NCI-H128 (cell line): ENCODE data around the gene PPP1R14B.

ENCODE experiments used
- DNase-seq: peaks from one replicate; lab custom pipeline; 2025; ENCODE audit not compliant: unreplicated experiment; lab: John Stamatoyannopoulos, UW

Gene PPP1R14B

DNA sequence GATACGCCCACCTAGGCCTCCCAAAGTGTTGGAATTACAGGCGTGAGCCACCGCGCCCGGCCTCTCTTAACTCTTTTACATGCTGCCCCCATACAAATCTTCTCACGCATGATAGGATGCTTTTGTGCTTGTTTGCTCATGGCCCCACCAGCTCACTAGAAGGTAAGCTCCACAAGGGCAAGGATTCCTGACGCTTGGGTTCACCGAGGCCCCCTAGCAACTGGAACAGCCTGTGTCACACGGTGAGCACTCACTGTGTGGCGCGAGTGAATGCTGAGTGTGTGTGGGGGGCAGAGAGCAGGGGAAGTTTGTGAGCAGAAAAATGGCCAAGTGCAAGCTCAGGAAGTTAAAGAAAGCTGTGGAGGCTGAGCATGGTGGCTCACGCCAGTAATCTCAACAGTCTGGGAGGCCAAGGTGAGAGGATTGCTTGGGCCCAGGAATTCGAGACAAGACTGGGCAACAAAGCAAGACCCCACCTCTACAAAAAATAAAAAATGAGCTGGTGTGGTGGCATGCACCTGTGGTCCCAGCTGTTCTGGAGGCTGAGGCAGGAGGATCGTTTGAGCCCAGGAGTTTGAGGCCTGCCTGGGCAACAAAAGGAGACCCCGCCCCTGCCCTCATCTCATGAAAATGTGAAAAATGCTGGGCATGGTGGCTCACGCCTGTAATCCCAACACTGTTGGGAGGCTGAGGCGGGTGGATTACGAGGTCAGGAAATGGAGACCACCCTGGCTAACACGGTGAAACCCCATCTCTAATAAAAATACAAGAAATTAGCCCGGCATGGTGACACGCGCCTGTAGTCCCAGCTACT, 35.4 kb upstream of the PPP1R14B start:
- DNase-seq: no peak

DNA sequence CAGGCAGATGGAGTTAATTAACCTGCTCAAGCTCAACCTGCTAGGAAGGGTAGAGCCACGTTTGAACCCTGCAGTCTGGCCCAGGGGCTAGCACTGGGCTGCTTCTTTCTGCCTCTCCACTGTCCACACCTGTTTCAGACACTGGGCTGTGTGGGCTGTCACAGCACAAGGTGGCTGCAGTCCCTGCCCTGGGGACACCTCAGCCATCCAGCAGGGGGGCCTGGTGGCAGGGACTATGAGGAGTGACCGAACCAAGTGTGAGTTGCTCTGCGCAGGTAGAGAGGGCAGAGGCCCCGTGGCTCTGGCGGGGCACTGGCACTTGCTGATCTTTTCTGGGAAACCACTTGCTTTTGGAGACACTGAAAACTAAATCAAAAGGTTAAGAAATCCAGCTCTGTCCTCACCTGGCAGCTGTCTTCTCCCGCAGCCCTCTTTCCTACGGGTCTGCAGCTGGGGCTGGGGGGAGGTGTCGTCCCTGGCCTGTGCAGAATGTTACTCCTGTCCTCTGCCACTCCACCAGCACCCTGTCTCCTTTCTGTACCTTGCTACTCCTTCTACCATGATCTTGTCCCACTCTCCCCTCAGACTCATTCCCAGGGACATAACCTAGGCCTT, 31.9 kb upstream of the PPP1R14B start:
- no peak for DNase-seq

DNA sequence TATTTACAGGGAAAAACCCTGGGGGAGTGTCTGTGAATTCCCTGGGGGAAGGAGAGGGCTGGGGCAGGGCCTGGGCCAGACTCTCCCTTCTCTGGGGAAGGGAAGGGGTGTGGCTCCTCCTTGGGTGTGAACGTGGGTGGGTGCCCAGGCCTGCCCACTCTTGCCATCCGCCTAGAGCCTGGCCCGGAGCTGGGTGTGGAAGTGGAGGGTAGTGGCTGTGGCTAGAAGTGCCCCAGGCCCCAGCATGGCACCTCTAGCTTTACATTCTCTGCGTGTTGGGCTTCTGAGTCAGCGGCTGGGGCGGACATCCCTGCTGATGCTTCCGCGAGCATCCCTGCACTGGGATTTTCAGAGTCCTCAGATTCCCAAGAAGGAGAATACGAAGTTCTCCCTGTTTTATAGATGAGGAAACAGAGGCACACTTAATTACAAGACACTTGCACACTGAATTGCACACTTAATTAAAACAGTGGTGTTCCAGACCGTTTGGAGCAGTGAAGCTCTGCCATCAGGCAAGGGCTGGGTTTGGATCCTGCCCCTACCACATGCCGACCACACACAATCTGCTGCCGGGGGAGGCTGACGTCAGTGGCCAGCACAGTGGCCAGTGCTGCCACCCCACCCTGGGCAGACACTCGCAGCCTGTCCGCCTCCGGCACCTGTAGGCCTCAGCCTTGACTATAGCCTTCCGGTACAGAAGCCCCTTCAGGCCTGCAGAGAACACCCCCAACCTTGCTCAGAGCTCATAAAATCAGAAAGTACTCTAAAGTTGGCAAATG, 30.1 kb upstream of the PPP1R14B start:
- no peak for DNase-seq

DNA sequence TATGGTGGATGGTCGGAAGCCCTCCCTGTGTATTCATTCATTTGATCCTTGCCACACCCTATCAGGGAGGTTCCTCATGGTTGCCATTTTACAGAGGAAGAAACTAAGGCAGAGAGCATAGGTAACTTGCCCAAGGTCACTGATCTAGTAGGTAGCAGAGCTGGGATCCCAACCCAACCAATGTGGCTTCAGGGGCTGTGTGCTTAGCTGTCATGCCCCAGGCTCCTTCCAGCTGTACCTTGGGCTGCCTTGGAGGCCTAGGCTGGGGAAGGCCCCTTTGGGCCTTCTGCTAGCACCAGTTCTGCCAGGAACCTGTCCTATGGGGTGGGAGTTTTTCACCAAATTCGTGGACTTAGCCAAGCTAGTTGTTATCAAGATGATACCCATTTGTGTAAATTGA, 29.1 kb upstream of the PPP1R14B start:
- DNase-seq: no peak

DNA sequence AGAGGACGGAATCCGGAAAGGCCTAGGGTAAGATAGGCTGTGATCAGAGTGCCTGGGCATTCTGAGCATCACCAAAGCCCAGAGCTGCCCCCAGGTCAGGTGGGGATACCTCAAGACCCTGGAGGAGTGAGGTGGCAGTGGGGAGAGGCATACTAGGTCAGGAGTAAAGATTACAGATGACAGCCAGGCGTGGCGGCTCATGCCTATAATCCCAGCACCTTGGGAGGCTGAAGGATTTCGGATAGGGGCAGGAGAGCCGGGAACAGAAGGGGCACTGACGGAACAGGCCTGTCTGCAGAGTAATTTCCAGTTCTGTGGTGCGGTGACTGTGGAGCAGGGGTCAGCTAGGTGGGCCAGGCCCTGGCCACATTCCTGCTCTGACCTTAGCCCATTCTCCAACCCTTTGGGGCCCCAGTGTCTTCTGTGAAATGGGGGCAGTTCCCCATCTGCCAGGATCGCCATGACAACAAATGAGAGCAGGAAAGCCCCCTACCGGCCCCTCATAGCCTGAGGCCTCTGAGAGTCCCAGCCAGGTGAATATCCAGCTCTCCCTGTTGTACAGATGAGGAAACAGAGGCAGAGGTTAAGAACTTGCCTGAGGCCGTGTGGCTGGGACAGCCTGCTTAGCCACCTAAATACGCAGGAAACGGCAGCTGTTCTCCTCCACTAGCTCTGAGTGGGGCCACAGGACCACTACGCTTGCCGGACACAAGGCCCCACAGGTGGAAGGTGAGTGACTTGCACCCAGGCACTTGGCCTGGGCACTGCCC, 28.5 kb upstream of the PPP1R14B start:
- DNase-seq: no peak

DNA sequence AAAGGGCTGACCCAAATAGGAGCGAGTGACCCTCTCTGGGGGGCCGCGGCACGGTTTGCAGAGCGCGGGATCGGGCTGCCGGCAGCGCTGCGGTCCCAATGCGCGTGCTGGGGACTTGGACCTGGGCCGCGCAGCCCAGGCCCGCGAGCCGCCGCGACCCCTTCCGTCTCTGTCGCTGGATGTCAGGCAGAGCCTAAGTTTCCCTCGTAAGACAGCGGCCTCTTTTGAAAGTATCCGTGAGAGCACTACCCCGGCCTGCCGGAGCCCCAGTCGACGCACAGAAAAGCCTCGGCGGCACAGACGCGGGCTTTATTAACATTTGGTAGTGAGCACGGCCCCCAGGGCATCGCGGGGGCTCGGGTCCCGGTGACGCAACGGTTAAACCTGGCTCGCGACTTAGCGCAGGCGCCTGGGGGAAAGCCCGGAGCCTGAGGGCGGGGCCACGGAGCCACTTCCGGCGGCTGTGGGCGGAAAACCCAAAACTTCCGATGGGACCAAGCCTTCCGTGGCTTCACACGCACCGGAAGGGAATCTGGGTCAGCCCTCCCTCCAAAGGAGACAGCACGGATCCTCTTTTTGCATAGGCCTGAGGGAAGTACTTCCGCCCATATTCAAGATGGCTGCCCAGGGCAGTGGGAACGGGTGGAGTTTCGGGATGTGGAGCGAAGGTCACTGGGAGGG, 22.9 kb upstream of the PPP1R14B start:
- peak; percentile 98 for DNase-seq

DNA sequence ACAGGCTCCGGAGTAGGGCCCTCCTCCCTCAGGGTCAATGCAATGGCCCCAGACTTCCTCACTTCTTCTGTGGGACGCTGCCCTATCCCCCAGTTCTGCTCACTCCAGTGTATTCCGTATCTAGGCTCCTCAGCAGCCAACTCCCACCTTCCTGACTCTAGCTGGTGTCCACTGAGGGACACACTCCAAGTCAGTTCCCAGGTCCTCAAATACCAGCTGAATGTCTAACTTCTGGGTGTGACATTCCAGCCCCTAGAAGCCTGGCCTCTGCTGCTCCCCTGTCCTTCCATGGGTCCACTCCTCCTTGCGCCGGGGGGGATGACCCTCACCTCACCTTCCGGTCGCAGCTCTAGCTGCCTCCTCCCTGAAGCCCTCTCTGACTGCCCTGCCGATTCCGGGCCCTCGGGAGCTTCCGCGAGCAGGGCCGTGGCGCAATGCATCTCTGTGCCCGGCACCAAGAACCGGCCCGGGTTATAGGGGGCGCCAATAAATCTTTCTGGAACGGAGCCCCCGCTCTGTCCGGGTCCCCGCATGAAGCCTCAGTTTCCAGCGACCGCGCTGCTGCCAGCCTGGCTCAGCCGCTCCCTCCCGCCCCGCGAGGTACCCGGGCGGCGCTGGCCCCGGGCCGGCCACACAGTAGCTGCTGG, 22.3 kb upstream of the PPP1R14B start:
- DNase-seq: no peak

DNA sequence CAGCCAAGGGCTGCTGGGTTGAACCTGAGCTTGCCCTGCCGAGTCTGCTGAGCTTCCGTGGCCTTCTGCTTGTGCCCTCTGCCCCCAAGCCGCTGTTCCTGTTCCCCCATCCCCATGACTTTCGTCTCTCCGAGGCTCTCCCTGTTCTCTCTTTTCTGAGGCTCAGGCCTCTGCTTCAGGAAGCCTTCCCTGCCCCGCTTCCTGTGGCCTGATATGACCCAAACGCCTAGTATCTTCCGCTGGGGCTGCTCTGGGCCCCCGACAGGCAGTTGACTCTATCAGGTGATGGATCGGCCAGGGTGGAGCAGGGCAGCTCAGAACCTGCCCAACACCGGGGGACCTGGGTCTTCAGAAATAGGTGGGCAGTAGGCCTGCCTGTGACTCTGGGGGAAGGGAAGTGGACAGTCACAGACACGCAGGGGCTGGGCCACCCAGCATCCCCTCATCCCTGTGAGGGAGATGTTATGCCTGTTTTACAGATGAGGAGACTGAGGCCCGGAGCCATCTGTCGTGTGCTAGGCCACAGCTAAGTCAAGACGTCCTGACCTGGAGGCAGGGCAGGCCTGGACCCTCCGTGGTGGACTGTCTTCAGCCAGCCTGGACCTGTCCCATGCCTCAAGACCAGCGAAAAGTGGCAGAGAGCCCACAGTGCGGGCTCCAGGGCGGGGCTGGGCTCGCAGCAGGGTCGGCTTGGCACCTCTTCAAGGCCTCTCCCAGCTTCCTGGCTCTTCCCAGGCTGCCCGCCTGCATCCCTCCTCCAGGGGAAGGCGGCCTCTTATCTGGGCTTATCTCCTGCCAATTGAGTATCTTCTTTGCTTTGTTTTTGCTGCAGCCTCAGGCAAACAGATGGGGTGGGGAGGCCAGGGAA, 21.5 kb upstream of the PPP1R14B start:
- no peak for DNase-seq

DNA sequence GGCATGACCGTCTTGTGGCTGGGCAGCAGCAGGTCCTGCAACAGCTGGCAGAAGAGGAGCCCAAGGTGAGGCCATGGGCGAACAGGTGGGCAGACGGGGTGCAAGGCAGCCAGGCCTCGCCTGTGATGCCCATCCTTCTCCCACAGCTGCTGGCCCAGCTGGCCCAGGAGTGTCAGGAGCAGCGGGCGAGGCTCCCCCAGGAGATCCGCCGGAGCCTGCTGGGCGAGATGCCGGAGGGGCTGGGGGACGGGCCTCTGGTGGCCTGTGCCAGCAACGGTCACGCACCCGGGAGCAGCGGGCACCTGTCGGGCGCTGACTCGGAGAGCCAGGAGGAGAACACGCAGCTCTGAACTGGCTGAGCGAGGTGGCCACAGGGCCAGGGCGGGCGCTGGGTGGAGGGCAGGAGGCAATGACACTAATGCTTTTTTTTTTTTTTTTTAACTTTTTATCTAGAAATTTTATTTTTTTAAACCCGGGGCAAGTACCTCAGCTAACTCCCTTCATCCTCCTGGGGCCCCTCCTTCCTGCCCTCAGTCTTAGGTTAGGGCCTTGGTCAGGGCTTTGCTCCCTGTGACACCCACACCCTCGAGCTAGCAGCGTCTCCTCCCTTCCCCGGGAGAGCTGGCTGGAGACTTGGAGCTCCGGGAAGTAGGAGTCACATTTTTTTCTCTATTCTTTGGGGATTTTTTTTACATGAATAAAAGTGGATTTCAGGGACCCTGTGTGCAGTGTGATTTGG, 20.6 kb upstream of the PPP1R14B start:
- DNase-seq: no peak

DNA sequence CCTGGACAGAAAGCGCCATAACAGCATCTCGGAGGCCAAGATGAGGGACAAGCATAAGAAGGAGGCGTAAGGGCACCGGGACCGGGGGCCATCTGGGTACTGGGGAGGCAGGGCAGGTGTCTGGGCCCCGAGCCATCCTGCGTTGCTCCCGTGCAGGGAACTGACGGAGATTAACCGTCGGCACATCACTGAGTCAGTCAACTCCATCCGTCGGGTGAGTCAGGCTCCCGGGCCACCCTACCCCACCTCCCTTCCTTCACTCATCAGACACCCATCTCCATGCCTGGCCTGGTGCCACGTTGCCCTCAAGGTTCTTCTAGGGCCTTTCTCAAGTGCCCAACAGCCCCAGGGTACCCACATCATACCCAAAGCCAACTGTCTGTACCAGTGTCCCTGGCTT, 19.6 kb upstream of the PPP1R14B start:
- no peak for DNase-seq

DNA sequence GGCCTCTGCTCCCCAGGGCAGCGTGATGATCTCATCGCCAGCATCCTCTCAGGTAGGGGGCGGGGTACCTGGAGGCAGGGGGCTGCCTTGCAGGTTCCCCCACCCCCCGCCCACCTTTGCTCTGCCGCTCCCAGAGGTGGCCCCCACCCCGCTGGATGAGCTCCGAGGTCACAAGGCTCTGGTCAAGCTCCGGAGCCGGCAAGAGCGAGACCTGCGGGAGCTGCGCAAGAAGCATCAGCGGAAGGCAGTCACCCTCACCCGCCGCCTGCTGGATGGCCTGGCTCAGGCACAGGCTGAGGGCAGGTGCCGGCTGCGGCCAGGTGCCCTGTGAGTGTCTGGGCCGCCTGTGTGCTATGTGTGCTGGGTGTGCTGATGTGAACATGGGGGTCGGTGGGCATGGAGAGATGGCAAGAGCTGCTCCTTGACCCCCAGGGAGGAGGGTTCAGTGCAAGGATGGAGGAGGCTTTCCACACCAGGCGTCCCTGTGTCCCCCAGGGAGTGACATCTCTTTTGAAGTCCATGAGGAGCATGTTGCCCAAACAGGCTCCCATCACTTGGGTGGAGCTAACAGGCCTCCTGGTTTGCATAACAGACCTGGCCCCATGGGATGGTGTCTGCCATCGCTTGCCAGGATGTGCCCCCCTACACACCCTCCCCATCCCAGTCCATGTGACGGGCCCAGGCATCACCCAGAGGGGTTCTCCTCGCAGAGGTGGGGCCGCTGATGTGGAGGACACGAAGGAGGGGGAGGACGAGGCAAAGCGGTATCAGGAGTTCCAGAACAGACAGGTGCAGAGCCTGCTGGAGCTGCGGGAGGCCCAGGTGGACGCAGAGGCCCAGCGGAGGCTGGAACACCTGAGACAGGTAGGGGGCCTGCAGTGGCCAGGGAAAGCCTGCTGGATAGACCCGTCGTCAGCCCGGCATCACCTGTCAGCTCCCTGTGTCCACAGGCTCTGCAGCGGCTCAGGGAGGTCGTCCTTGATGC, 18.7 kb upstream of the PPP1R14B start:
- DNase-seq: no peak

DNA sequence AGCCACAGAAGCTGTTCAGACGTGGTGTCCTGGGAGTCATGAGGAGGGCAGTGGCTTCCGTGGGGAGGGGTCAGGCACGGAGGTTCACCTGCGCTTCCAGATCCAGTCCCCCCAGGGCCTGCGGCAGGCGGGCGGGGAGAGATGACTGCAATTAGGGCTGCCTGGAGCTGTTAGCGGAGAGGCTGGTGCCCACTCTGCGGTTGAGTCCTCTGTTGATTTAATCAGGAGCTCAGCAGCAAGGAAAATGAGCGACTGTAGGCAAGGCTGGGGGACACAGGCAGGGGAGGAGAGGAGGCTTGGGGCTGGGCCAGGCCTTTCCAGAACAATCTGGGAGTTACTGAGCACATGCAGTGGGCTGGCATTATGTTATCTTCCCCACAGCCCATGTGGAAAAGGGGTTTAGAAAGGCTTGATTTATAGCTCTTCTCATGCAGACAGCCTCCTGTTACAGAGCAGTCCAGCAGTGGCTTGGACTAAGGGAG, 17.7 kb upstream of the PPP1R14B start:
- no peak for DNase-seq

DNA sequence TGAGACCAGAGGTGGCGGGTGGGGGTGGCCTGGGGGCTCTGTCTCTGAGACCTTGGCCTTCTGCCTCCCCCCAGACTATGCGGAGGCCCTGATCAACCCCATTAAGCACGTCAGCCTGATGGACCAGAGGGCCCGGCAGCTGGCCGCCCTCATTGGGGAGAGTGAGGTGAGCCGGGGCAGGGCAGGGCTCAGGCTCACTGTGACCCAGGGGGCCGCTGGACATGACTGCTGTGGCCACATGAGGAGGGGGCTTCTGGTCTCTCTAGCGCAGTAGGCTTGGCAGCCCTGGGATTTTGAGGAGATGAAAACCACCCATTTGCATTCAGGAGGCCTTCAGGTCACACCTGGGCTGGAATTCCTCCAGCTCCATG, 17.2 kb upstream of the PPP1R14B start:
- no peak for DNase-seq

DNA sequence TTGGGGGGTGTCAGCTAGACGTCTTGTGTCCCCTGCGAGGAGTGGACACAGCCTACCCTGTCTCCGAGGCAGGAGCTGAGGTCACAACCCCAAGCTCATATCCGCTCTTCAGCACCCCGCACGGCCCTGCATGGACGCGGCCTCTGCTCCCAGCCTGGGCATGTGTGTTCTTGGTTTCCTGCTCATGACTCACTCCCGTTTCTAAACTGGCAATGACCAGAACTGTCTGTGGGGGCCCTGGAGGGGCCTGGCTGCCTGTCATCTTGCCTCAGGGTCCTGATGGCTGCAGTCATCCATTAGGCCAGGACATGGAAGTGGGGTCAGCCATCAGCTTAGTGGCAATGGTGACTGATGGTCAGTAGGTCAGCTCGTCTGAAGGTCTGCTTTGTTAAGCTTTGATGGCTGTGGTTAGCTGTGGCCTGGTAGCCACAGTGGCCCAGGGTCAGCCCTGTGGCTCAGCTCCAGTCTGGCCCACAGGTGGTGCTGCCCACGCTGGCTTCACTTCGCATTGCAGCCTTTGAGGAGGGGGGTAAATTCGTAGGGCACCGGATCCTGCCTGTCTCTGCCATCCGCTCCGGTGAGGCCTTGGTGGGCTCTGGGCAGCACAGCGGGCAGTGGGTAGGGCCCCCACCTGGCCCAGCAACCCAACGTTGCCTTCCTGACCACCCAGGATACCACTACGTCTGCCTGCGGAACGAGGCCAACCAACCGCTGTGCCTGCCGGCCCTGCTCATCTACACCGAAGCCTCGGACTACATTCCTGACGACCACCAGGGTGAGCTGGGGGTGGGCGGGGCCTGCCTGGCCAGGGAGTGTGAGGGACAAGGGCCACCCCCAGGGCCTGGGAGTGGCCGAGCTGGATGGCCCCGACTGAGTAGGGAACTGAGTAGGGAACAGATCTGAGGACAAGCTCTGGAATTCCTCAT, 16.5 kb upstream of the PPP1R14B start:
- DNase-seq: no peak

DNA sequence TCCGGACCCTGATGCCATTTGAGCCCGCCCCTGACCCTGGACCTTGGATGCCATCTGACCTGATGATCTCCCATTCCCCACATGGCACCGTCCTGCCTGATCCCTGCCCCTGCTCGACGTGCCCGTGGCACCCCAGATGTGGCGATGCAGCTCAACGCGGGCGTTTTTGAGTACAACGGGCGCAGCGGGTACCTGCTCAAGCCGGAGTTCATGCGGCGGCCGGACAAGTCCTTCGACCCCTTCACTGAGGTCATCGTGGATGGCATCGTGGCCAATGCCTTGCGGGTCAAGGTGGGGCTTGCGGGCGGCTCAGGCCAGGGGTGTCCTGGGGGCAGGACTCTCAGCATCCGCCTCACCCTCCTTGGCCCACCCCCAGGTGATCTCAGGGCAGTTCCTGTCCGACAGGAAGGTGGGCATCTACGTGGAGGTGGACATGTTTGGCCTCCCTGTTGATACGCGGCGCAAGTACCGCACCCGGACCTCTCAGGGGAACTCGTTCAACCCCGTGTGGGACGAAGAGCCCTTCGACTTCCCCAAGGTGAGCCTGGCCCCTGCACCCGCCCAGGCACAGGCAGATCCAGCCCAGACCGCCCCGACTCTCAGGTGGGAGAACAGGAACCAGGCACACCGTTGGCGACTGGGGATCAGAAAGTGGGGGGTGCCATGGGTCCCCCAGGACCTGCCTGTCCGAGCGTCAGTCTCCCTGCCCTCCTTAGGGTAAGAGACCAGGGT, 15.7 kb upstream of the PPP1R14B start:
- DNase-seq: no peak
